ENCODE data around the gene UPK3B. TPM values are rescaled to one million over a fixed set of nuclear protein-coding genes. Genes with fewer than 3 reads are reported as not detected.
"Not testable (repeated sequence)": the region's sequence is repeated elsewhere in the genome, so short reads cannot be mapped to it uniquely, and the experiment has no call there.

Gene UPK3B
- total RNA-seq, 1 experiment from 2014 or later, result not detected

DNA sequence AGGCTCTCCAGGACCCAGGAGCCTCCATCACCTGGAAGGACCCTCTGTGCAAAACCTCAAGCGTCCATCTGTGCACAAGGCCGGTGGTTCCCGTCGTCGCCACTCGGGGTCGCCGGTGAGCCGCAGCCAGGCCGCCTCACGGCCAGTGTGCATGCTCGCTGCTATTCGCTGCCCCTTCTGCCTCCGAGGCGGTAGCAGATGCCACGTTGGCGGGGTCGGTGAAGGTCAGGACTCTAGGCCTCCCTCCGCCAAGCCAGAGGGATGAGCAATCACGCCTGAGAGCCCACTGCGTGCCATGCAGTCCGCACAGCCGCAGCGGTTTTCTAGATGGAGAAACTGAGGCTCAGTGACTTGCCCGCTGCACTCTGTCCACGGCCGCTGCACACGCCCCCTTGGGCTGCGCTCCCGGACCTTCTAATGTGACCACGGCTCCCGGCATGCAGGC is 5.7 kb downstream of the UPK3B start:
- no peak for TF ChIP-seq EZH2 (IDR thresholded peaks at IDR 0.05; ENCODE audit: borderline replicate concordance, low read depth, low read length, poor library complexity, severe bottlenecking)
- TF ChIP-seq, protein P1, sequence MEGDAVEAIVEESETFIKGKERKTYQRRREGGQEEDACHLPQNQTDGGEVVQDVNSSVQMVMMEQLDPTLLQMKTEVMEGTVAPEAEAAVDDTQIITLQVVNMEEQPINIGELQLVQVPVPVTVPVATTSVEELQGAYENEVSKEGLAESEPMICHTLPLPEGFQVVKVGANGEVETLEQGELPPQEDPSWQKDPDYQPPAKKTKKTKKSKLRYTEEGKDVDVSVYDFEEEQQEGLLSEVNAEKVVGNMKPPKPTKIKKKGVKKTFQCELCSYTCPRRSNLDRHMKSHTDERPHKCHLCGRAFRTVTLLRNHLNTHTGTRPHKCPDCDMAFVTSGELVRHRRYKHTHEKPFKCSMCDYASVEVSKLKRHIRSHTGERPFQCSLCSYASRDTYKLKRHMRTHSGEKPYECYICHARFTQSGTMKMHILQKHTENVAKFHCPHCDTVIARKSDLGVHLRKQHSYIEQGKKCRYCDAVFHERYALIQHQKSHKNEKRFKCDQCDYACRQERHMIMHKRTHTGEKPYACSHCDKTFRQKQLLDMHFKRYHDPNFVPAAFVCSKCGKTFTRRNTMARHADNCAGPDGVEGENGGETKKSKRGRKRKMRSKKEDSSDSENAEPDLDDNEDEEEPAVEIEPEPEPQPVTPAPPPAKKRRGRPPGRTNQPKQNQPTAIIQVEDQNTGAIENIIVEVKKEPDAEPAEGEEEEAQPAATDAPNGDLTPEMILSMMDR (conservative IDR thresholded peaks at IDR 0.05; ENCODE audit: low read depth, low read length), result peak; percentile 77
- CTCF ChIA-PET, result no interaction called here
- BruUV-seq (replicated peaks), result no TSS peak
- POLR2A ChIA-PET (ENCODE audit: low non-redundant PET), result no interaction called here
- no peak overlapping the region for H3K27ac ChIP-seq (ENCODE audit: low read depth, low read length, poor library complexity, severe bottlenecking)
- H3K36me3 ChIP-seq (ENCODE audit: insufficient read depth, low read length, poor library complexity, severe bottlenecking), result no peaks in the 10 kb centered on the region
- DNase-seq (ENCODE audit: low spot score), result peak; percentile 36
- intact Hi-C loops (cut with micrococcal nuclease; ENCODE audit: unreplicated experiment), result no loop called here
- H3K9me3 ChIP-seq (ENCODE audit: low read depth, low read length, poor library complexity, severe bottlenecking), result no peaks in the 10 kb centered on the region
- no peaks in the 10 kb centered on the region for H3K27me3 ChIP-seq (replicated peaks; ENCODE audit: insufficient read depth, low read depth, low read length, poor library complexity)
- no peaks in the 10 kb centered on the region for H3K4me1 ChIP-seq (ENCODE audit: insufficient read depth, low read length, poor library complexity, severe bottlenecking)
- H3K4me3 ChIP-seq (ENCODE audit: low read depth, low read length, poor library complexity, severe bottlenecking), result peak overlapping the region; percentile 30

GRCh38 chr7:76516932-76517331 is 6.6 kb downstream of the UPK3B start:
- H3K9me3 ChIP-seq (ENCODE audit: low read depth, low read length, poor library complexity, severe bottlenecking); POLR2A ChIA-PET (ENCODE audit: low non-redundant PET); H3K36me3 ChIP-seq (ENCODE audit: insufficient read depth, low read length, poor library complexity, severe bottlenecking); H3K4me3 ChIP-seq (ENCODE audit: low read depth, low read length, poor library complexity, severe bottlenecking); H3K4me1 ChIP-seq (ENCODE audit: insufficient read depth, low read length, poor library complexity, severe bottlenecking); CTCF ChIA-PET; DNase-seq (ENCODE audit: low spot score); H3K27me3 ChIP-seq (replicated peaks; ENCODE audit: insufficient read depth, low read depth, low read length, poor library complexity); intact Hi-C loops (cut with micrococcal nuclease; ENCODE audit: unreplicated experiment); H3K27ac ChIP-seq (ENCODE audit: low read depth, low read length, poor library complexity, severe bottlenecking); BruUV-seq (replicated peaks): not testable (repeated sequence)

GRCh38 chr7:76526183-76526582 is 15.8 kb downstream of the UPK3B start:
- POLR2A ChIA-PET (ENCODE audit: low non-redundant PET); H3K27me3 ChIP-seq (replicated peaks; ENCODE audit: insufficient read depth, low read depth, low read length, poor library complexity); H3K4me3 ChIP-seq (ENCODE audit: low read depth, low read length, poor library complexity, severe bottlenecking); intact Hi-C loops (cut with micrococcal nuclease; ENCODE audit: unreplicated experiment); CTCF ChIA-PET; H3K4me1 ChIP-seq (ENCODE audit: insufficient read depth, low read length, poor library complexity, severe bottlenecking); H3K27ac ChIP-seq (ENCODE audit: low read depth, low read length, poor library complexity, severe bottlenecking); BruUV-seq (replicated peaks); H3K36me3 ChIP-seq (ENCODE audit: insufficient read depth, low read length, poor library complexity, severe bottlenecking); DNase-seq (ENCODE audit: low spot score); H3K9me3 ChIP-seq (ENCODE audit: low read depth, low read length, poor library complexity, severe bottlenecking): not testable (repeated sequence)

- H3K36me3 ChIP-seq (ENCODE audit: insufficient read depth, low read length, poor library complexity, severe bottlenecking); H3K9me3 ChIP-seq (ENCODE audit: low read depth, low read length, poor library complexity, severe bottlenecking); DNase-seq (ENCODE audit: low spot score); POLR2A ChIA-PET (ENCODE audit: low non-redundant PET); intact Hi-C loops (cut with micrococcal nuclease; ENCODE audit: unreplicated experiment); H3K4me3 ChIP-seq (ENCODE audit: low read depth, low read length, poor library complexity, severe bottlenecking); H3K27me3 ChIP-seq (replicated peaks; ENCODE audit: insufficient read depth, low read depth, low read length, poor library complexity); CTCF ChIA-PET; BruUV-seq (replicated peaks); H3K27ac ChIP-seq (ENCODE audit: low read depth, low read length, poor library complexity, severe bottlenecking); H3K4me1 ChIP-seq (ENCODE audit: insufficient read depth, low read length, poor library complexity, severe bottlenecking): not testable (repeated sequence)
Measured at GRCh38 chr7:76531643-76532042, 21.3 kb downstream of the UPK3B start.

GRCh38 chr7:76543197-76543596 is 32.8 kb downstream of the UPK3B start, which contains the start of gene SPDYE16:
Gene SPDYE16 (minus strand): TSS chr7:76543297. CDS start chr7:76541459, 1,838 bp downstream.
- H3K36me3 ChIP-seq (ENCODE audit: insufficient read depth, low read length, poor library complexity, severe bottlenecking); DNase-seq (ENCODE audit: low spot score); H3K4me3 ChIP-seq (ENCODE audit: low read depth, low read length, poor library complexity, severe bottlenecking); BruUV-seq (replicated peaks); H3K9me3 ChIP-seq (ENCODE audit: low read depth, low read length, poor library complexity, severe bottlenecking); POLR2A ChIA-PET (ENCODE audit: low non-redundant PET); H3K4me1 ChIP-seq (ENCODE audit: insufficient read depth, low read length, poor library complexity, severe bottlenecking); H3K27me3 ChIP-seq (replicated peaks; ENCODE audit: insufficient read depth, low read depth, low read length, poor library complexity); CTCF ChIA-PET; H3K27ac ChIP-seq (ENCODE audit: low read depth, low read length, poor library complexity, severe bottlenecking); intact Hi-C loops (cut with micrococcal nuclease; ENCODE audit: unreplicated experiment): not testable (repeated sequence)

GRCh38 chr7:76549025-76549854 is 38.9 kb downstream of the UPK3B start:
- POLR2A ChIA-PET (ENCODE audit: low non-redundant PET); intact Hi-C loops (cut with micrococcal nuclease; ENCODE audit: unreplicated experiment); H3K4me1 ChIP-seq (ENCODE audit: insufficient read depth, low read length, poor library complexity, severe bottlenecking); BruUV-seq (replicated peaks); H3K36me3 ChIP-seq (ENCODE audit: insufficient read depth, low read length, poor library complexity, severe bottlenecking); CTCF ChIA-PET; H3K9me3 ChIP-seq (ENCODE audit: low read depth, low read length, poor library complexity, severe bottlenecking); H3K27me3 ChIP-seq (replicated peaks; ENCODE audit: insufficient read depth, low read depth, low read length, poor library complexity): not testable (repeated sequence)
- H3K27ac ChIP-seq (ENCODE audit: low read depth, low read length, poor library complexity, severe bottlenecking), result peak overlapping the region; percentile 91
- peak; percentile 95 for DNase-seq (ENCODE audit: low spot score)
- peak overlapping the region; percentile 85 for H3K4me3 ChIP-seq (ENCODE audit: low read depth, low read length, poor library complexity, severe bottlenecking)

- Histone ChIP-seq H3K4me3 (ENCODE audit: low read depth, low read length, poor library complexity, severe bottlenecking) (peak overlapping the region; percentile 85), H3K27ac (ENCODE audit: low read depth, low read length, poor library complexity, severe bottlenecking) (peak overlapping the region; percentile 91)
- H3K36me3 ChIP-seq (ENCODE audit: insufficient read depth, low read length, poor library complexity, severe bottlenecking); H3K4me1 ChIP-seq (ENCODE audit: insufficient read depth, low read length, poor library complexity, severe bottlenecking); intact Hi-C loops (cut with micrococcal nuclease; ENCODE audit: unreplicated experiment); DNase-seq (ENCODE audit: low spot score); H3K27me3 ChIP-seq (replicated peaks; ENCODE audit: insufficient read depth, low read depth, low read length, poor library complexity); H3K9me3 ChIP-seq (ENCODE audit: low read depth, low read length, poor library complexity, severe bottlenecking); BruUV-seq (replicated peaks); POLR2A ChIA-PET (ENCODE audit: low non-redundant PET); CTCF ChIA-PET: not testable (repeated sequence)
Measured at GRCh38 chr7:76549855-76550248, 39.5 kb downstream of the UPK3B start.

All from A673 (cell line).